ENCODE results near the gene HSD11B1L. TPM values are rescaled to one million over a fixed set of nuclear protein-coding genes. Genes with fewer than 3 reads are reported as not detected.

Gene HSD11B1L
- polyA plus RNA-seq, 3 donors: 8.2 to 14.0 (median 12.0) TPM

GRCh38 chr19:5663904-5664303, 16.9 kb upstream of the HSD11B1L start:
- no peak for DNase-seq (ENCODE audit: extremely low read depth in 1 of 11, low read depth in 9 of 11, low spot score in 4 of 11)

- DNase-seq (ENCODE audit: extremely low read depth in 1 of 11, low read depth in 9 of 11, low spot score in 4 of 11): no peak
Observed at GRCh38 chr19:5664515-5664914, 16.3 kb upstream of the HSD11B1L start.

GRCh38 chr19:5665781-5666513, 14.9 kb upstream of the HSD11B1L start:
- no peak for DNase-seq (ENCODE audit: extremely low read depth in 1 of 11, low read depth in 9 of 11, low spot score in 4 of 11)

- no peak for DNase-seq (ENCODE audit: extremely low read depth in 1 of 11, low read depth in 9 of 11, low spot score in 4 of 11)
Observed at GRCh38 chr19:5666921-5667610, 13.8 kb upstream of the HSD11B1L start.

GRCh38 chr19:5667751-5668271, 13.0 kb upstream of the HSD11B1L start:
- no peak for DNase-seq (ENCODE audit: extremely low read depth in 1 of 11, low read depth in 9 of 11, low spot score in 4 of 11)

GRCh38 chr19:5669212-5669611, 11.6 kb upstream of the HSD11B1L start:
- no peak for DNase-seq (ENCODE audit: extremely low read depth in 1 of 11, low read depth in 9 of 11, low spot score in 4 of 11)

GRCh38 chr19:5671600-5671999, 9.2 kb upstream of the HSD11B1L start:
- no peak for DNase-seq (ENCODE audit: extremely low read depth in 1 of 11, low read depth in 9 of 11, low spot score in 4 of 11)

- no peak for DNase-seq (ENCODE audit: extremely low read depth in 1 of 11, low read depth in 9 of 11, low spot score in 4 of 11)
Observed at GRCh38 chr19:5672708-5673459, 7.9 kb upstream of the HSD11B1L start.

GRCh38 chr19:5673752-5674151, 7.1 kb upstream of the HSD11B1L start:
- DNase-seq (ENCODE audit: extremely low read depth in 1 of 11, low read depth in 9 of 11, low spot score in 4 of 11): no peak

- no peak for DNase-seq (ENCODE audit: extremely low read depth in 1 of 11, low read depth in 9 of 11, low spot score in 4 of 11)
Observed at GRCh38 chr19:5674714-5675113, 6.1 kb upstream of the HSD11B1L start.

GRCh38 chr19:5676105-5676771, 4.6 kb upstream of the HSD11B1L start:
- DNase-seq (ENCODE audit: extremely low read depth in 1 of 11, low read depth in 9 of 11, low spot score in 4 of 11): no peak

GRCh38 chr19:5676772-5677105, 4.1 kb upstream of the HSD11B1L start:
- DNase-seq (ENCODE audit: extremely low read depth in 1 of 11, low read depth in 9 of 11, low spot score in 4 of 11): no peak

GRCh38 chr19:5677136-5677535, 3.7 kb upstream of the HSD11B1L start:
- no peak for DNase-seq (ENCODE audit: extremely low read depth in 1 of 11, low read depth in 9 of 11, low spot score in 4 of 11)

- no peak for DNase-seq (ENCODE audit: extremely low read depth in 1 of 11, low read depth in 9 of 11, low spot score in 4 of 11)
Observed at GRCh38 chr19:5677580-5677979, 3.2 kb upstream of the HSD11B1L start.

- DNase-seq (ENCODE audit: extremely low read depth in 1 of 11, low read depth in 9 of 11, low spot score in 4 of 11): no peak
Observed at GRCh38 chr19:5678071-5678718, 2.6 kb upstream of the HSD11B1L start.

GRCh38 chr19:5679289-5680083, 1.3 kb upstream of the HSD11B1L start:
- no peak for DNase-seq (ENCODE audit: extremely low read depth in 1 of 11, low read depth in 9 of 11, low spot score in 4 of 11)

GRCh38 chr19:5680084-5680436, 767 bp upstream of the HSD11B1L start:
- no peak for DNase-seq (ENCODE audit: extremely low read depth in 1 of 11, low read depth in 9 of 11, low spot score in 4 of 11)

- no peak for DNase-seq (ENCODE audit: extremely low read depth in 1 of 11, low read depth in 9 of 11, low spot score in 4 of 11)
Observed at GRCh38 chr19:5681391-5682106, 722 bp downstream of the HSD11B1L start.
